GM23338 (cell line): ENCODE measurements around the gene RAP2A.

Source experiments
- CREB1 ChIP-seq: fragments of 250-450 bp; sonication (Bioruptor Pico); IDR thresholded peaks from 2 replicates; pipeline ENCODE4 v1.5.0; 2020; ENCODE audit warnings: low read depth, mild to moderate bottlenecking, moderate library complexity
- EZH2 ChIP-seq: fragments of 200-600 bp; sonication (generic); IDR thresholded peaks from one replicate; pipeline ENCODE4 v1.8.0; 2017; ENCODE audit warnings: antibody characterized with exemption, mild to moderate bottlenecking, low read depth; ENCODE audit not compliant: unreplicated experiment
- EZH2phosphoT487 ChIP-seq: fragments of 200-600 bp; sonication (generic); IDR thresholded peaks from one replicate; pipeline ENCODE4 v1.8.1; 2018; ENCODE audit warnings: antibody characterized with exemption; ENCODE audit not compliant: unreplicated experiment
- JUNB ChIP-seq: IDR thresholded peaks from one replicate; pipeline ENCODE4 v1.6.1; 2016; ENCODE audit warnings: antibody characterized with exemption; ENCODE audit not compliant: unreplicated experiment
- POLR2AphosphoS5 ChIP-seq: IDR thresholded peaks from 2 replicates; pipeline ENCODE4 v1.6.1; 2016; ENCODE audit warnings: antibody characterized with exemption, low read depth
- STAT1 ChIP-seq: IDR thresholded peaks from one replicate; pipeline ENCODE4 v1.6.1; 2016; ENCODE audit warnings: antibody characterized with exemption; ENCODE audit not compliant: unreplicated experiment
- TF ChIP-seq, protein P1 (sequence below), 2 experiments: fragments of 200-600 bp in 1 of 2; sonication (generic) in 1 of 2; conservative IDR thresholded peaks; 2 replicates each; pipeline versions ENCODE4 v1.5.1 to v1.6.1; 2016 to 2017; ENCODE audit warnings: antibody characterized with exemption in 2 of 2, low read depth in 2 of 2, mild to moderate bottlenecking in 2 of 2, moderate library complexity in 1 of 2
- TF ChIP-seq, protein P2 (sequence below): IDR thresholded peaks from one replicate; pipeline ENCODE4 v1.6.1; 2018; ENCODE audit warnings: antibody characterized with exemption; ENCODE audit not compliant: unreplicated experiment

GRCh38 chr13:97497400-97497799 is 63.4 kb downstream of the RAP2A start:
- TF ChIP-seq POLR2AphosphoS5 (no peak), EZH2phosphoT487 (no peak), EZH2 (no peak), STAT1 (no peak), CREB1 (CRISPR knock-in tag) (no peak), JUNB (no peak)
- TF ChIP-seq, protein P1, sequence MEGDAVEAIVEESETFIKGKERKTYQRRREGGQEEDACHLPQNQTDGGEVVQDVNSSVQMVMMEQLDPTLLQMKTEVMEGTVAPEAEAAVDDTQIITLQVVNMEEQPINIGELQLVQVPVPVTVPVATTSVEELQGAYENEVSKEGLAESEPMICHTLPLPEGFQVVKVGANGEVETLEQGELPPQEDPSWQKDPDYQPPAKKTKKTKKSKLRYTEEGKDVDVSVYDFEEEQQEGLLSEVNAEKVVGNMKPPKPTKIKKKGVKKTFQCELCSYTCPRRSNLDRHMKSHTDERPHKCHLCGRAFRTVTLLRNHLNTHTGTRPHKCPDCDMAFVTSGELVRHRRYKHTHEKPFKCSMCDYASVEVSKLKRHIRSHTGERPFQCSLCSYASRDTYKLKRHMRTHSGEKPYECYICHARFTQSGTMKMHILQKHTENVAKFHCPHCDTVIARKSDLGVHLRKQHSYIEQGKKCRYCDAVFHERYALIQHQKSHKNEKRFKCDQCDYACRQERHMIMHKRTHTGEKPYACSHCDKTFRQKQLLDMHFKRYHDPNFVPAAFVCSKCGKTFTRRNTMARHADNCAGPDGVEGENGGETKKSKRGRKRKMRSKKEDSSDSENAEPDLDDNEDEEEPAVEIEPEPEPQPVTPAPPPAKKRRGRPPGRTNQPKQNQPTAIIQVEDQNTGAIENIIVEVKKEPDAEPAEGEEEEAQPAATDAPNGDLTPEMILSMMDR (conservative IDR thresholded peaks at IDR 0.05; ENCODE audit: low read depth in 2 of 2), result no peak
- TF ChIP-seq, protein P2, sequence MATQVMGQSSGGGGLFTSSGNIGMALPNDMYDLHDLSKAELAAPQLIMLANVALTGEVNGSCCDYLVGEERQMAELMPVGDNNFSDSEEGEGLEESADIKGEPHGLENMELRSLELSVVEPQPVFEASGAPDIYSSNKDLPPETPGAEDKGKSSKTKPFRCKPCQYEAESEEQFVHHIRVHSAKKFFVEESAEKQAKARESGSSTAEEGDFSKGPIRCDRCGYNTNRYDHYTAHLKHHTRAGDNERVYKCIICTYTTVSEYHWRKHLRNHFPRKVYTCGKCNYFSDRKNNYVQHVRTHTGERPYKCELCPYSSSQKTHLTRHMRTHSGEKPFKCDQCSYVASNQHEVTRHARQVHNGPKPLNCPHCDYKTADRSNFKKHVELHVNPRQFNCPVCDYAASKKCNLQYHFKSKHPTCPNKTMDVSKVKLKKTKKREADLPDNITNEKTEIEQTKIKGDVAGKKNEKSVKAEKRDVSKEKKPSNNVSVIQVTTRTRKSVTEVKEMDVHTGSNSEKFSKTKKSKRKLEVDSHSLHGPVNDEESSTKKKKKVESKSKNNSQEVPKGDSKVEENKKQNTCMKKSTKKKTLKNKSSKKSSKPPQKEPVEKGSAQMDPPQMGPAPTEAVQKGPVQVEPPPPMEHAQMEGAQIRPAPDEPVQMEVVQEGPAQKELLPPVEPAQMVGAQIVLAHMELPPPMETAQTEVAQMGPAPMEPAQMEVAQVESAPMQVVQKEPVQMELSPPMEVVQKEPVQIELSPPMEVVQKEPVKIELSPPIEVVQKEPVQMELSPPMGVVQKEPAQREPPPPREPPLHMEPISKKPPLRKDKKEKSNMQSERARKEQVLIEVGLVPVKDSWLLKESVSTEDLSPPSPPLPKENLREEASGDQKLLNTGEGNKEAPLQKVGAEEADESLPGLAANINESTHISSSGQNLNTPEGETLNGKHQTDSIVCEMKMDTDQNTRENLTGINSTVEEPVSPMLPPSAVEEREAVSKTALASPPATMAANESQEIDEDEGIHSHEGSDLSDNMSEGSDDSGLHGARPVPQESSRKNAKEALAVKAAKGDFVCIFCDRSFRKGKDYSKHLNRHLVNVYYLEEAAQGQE, result no peak
